ENCODE measurements around the gene NFKBIE. TPM values are rescaled to one million over a fixed set of nuclear protein-coding genes. Genes with fewer than 3 reads are reported as not detected.

Gene NFKBIE
- total and polyA plus RNA-seq, 2 of the 13 experiments (the other 11 are each of a cell fraction or from before 2014, with no cell fraction given), result 6.7 to 14.5 TPM

- BruUV-seq (replicated peaks), result no TSS peak
- WGBS (ENCODE audit: low lambda C conversion rate), result 10% methylated on average over 5 of the region's 5 CpGs
- TF ChIP-seq ZEB1 (IDR thresholded peaks at IDR 0.05; ENCODE audit: insufficient replicate concordance, low read depth) (no peak), MIER2 (CRISPR knock-in tag; IDR thresholded peaks at IDR 0.05) (peak; percentile 35; the same call in 1 of the 2 replicates), SIN3B (IDR thresholded peaks at IDR 0.05; ENCODE audit: low read length) (no peak), SMC3 (IDR thresholded peaks at IDR 0.05; ENCODE audit: low read length) (peak; percentile 97), HMGXB4 (CRISPR knock-in tag; IDR thresholded peaks at IDR 0.05; ENCODE audit: borderline replicate concordance in 1 of 2, low read depth in 1 of 2) (peak; percentile 36 to 53; a peak in 1 of 4 replicates), XRCC5 (optimal IDR thresholded peaks at IDR 0.05; ENCODE audit: low read length) (peak; percentile 91), ZSCAN21 (CRISPR knock-in tag; IDR thresholded peaks at IDR 0.05; ENCODE audit: borderline replicate concordance) (no peak), SOX13 (IDR thresholded peaks at IDR 0.05) (no peak), SOX13 (CRISPR knock-in tag; conservative IDR thresholded peaks at IDR 0.05 in 1 of 2, IDR thresholded peaks at IDR 0.05 in 1 of 2) (no peak), ZBTB25 (CRISPR knock-in tag; IDR thresholded peaks at IDR 0.05) (peak; percentile 62; the same call in 1 of the 2 replicates), SAFB2 (CRISPR knock-in tag; IDR thresholded peaks at IDR 0.05; ENCODE audit: borderline replicate concordance, low read depth) (no peak), TGIF2 (CRISPR knock-in tag; IDR thresholded peaks at IDR 0.05) (0 out of 2 replicates have a peak, but pooled peaks have one; percentile 60), ZNF574 (CRISPR knock-in tag; IDR thresholded peaks at IDR 0.05) (peak; percentile 60; the same call in 1 of the 2 replicates), TEAD3 (CRISPR knock-in tag; optimal IDR thresholded peaks at IDR 0.05; ENCODE audit: borderline replicate concordance) (peak; percentile 28), MEIS2 (CRISPR knock-in tag; IDR thresholded peaks at IDR 0.05) (peak; percentile 39; the same call in 1 of the 2 replicates), FOXK1 (CRISPR knock-in tag; IDR thresholded peaks at IDR 0.05; ENCODE audit: borderline replicate concordance, low read depth) (peak; percentile 29; the same call in 1 of the 2 replicates), ESRRA (CRISPR knock-in tag; IDR thresholded peaks at IDR 0.05; ENCODE audit: low read depth) (0 out of 2 replicates have a peak, but pooled peaks have one; percentile 14), ZNF24 (IDR thresholded peaks at IDR 0.05) (peak; percentile 33; the same call in 1 of the 2 replicates), SALL1 (CRISPR knock-in tag; IDR thresholded peaks at IDR 0.05) (peak; percentile 43)
Measured at GRCh38 chr6:44268095-44268628, 2.8 kb upstream of the NFKBIE start.

More at GRCh38 chr6:44268095-44268628, 2.8 kb upstream of the NFKBIE start:
- ChIA-PET POLR2A (interaction anchor here (1.0 to 2.0 kb wide), 5 partner anchors 11 to 119 kb away, joined by 3 to 10 read pairs (median 7); partner anchors contain the start of genes CDC5L, HSP90AB1 and SLC35B2), CTCF (ENCODE audit: low intra/inter-chr PET ratio, low total read pairs) (interaction anchor here (2.3 to 4.3 kb wide), 2 partner anchors 36 to 70 kb away, joined by 37 to 65 read pairs; no protein-coding TSS in a partner anchor)
- Histone ChIP-seq H3K9me3 (ENCODE audit: low read length) (no peaks in the 10 kb centered on the region), H3K36me3 (replicated peaks in 1 of 2; ENCODE audit: control insufficient read depth in 1 of 2, insufficient read depth in 2 of 2, low read length in 2 of 2) (no peaks in the 10 kb centered on the region), H3K27ac (ENCODE audit: extremely low read length, insufficient read depth, low read length) (no peak overlapping the region), H3K27me3 (ENCODE audit: control insufficient read depth in 1 of 2, insufficient read depth in 2 of 2, low read length in 2 of 2) (peaks cover 13 to 43% of the 10 kb centered on the region in 2 experiments; a peak in 4 of 5 replicates), H2AFZ (ENCODE audit: low read length) (no peak overlapping the region), H3K79me2 (ENCODE audit: insufficient read depth, low read length) (peaks cover 12% of the 10 kb centered on the region), H4K20me1 (ENCODE audit: insufficient read depth, low read length) (no peaks in the 10 kb centered on the region), H3K4me1 (ENCODE audit: insufficient read depth, low read length) (peaks cover 28% of the 10 kb centered on the region), H3K9ac (ENCODE audit: insufficient read depth, low read depth, low read length) (no peak overlapping the region), H3K4me3 (replicated peaks in 1 of 3; ENCODE audit: insufficient read depth in 1 of 3, low read depth in 2 of 3, low read length in 3 of 3) (no peak overlapping the region), H3K4me2 (ENCODE audit: low read depth, low read length) (no peak overlapping the region)
- ATAC-seq (peak; percentile 26), FAIRE-seq (peak; percentile 98), DNase-seq (ENCODE audit: low spot score) (peak; percentile 60)
- in situ Hi-C loops (cut with HindIII; ENCODE audit: extremely low pct_ligation_motif_present, low pct_unique_long_range_greater_than_20kb) (loop anchor here (5.0 kb wide), 1 partner anchor 44 kb away; the partner anchor contains the start of gene AARS2), intact Hi-C loops (cut with micrococcal nuclease; ENCODE audit: unreplicated experiment) (loop anchor here (1.0 kb wide), 2 partner anchors 36 to 70 kb away; no protein-coding TSS in a partner anchor)

All from HepG2 (cell line).